Stomach (tissue), 19 donors: ENCODE measurements around the gene PGGT1B. TPM values are rescaled to one million over a fixed set of nuclear protein-coding genes. Genes with fewer than 3 reads are reported as not detected.

ENCODE experiments used
- DNase-seq, 2 donors: peaks; one replicate each; pipeline versions ENCODE4 v3.0.0 to v3.0.0-alpha.2; 2013 to 2019
- H3K27ac ChIP-seq, 5 donors: fragments of 200-600 bp in 4 of 5; sonication (generic) in 4 of 5; one replicate each; pipeline ENCODE4 v1.5.1; 2013 to 2019; ENCODE audit warnings: mild to moderate bottlenecking in 1 of 5, moderate library complexity in 1 of 5
- H3K27me3 ChIP-seq, 3 donors: fragments of 200-600 bp; sonication (generic); one replicate each; pipeline ENCODE4 v1.5.1; 2017 to 2019; ENCODE audit warnings: mixed run types in 1 of 3
- H3K36me3 ChIP-seq, 4 donors: fragments of 200-600 bp; sonication (generic); 1 replicate in 3 of 4; 2 replicates in 1 of 4; pipeline ENCODE4 v1.5.1; 2016 to 2019
- H3K4me1 ChIP-seq, 4 donors: fragments of 200-600 bp; sonication (generic); one replicate each; pipeline ENCODE4 v1.5.1; 2016 to 2019
- H3K4me3 ChIP-seq, 4 donors: fragments of 200-600 bp; sonication (generic) in 3 of 4; one replicate each; pipeline ENCODE4 v1.5.1; 2016 to 2019; ENCODE audit warnings: mild to moderate bottlenecking in 1 of 4
- H3K9me3 ChIP-seq, 4 donors: fragments of 200-600 bp; sonication (generic); one replicate each; pipeline ENCODE4 v1.5.1; 2016 to 2019
- EP300 ChIP-seq: sonication (generic); formaldehyde crosslinking; IDR thresholded peaks from one replicate; pipeline ENCODE4 v1.6.1; 2017; ENCODE audit warnings: antibody characterized with exemption
- POLR2A ChIP-seq, 4 donors: fragments of 450-650 bp; IDR thresholded peaks; one replicate each; pipeline ENCODE4 v1.6.1; 2016; ENCODE audit warnings: antibody characterized with exemption in 4 of 4, control low read depth in 2 of 4, mild to moderate bottlenecking in 1 of 4, moderate library complexity in 1 of 4
- POLR2AphosphoS5 ChIP-seq, 3 donors: sonication (generic); formaldehyde crosslinking; IDR thresholded peaks; one replicate each; pipeline ENCODE4 v1.6.1; 2016; ENCODE audit warnings: antibody characterized with exemption in 3 of 3
- WGBS, 5 donors: extraction: QIAGEN DNeasy Blood & Tissue Kit in 3 of 5; methylation state at CpG; one replicate each; pipeline versions ENCODE4 v1.1.5 to v1.1.7; 2013 to 2018; 5-methylcytosine and 5-hydroxymethylcytosine counted together
- intact Hi-C: fragments of 100-400 bp; cut with DNase I; formaldehyde crosslinking; loops from one replicate; pipeline ENCODE4 v1.15.1; 2023; ENCODE audit warnings: low total_unique reads
- long read RNA-seq, 10 donors: transcript quantifications; one replicate each; lab custom pipeline, GENCODE V29; 2026
- polyA plus RNA-seq, 3 donors: library from polyadenylated mRNA; stranded (reverse); fragments of 200-250 nt; gene quantifications; one replicate each; pipeline ENCODE4 v1.2.3, GENCODE V29; 2013
- total RNA-seq, 5 donors: library from RNA; depleted of rRNA; stranded (reverse); fragments of >200 nt; gene quantifications; one replicate each; pipeline versions ENCODE4 v1.1.0 to v1.2.3, GENCODE V29; 2014 to 2016
- TF ChIP-seq, protein P1 (sequence below), 7 experiments: fragments of 450-650 bp in 4 of 7; fragments of 200-600 bp in 3 of 7; sonication (generic) in 3 of 7; IDR thresholded peaks; one replicate each; pipeline ENCODE4 v1.5.1; 2016 to 2019; ENCODE audit warnings: antibody characterized with exemption in 7 of 7, control low read depth in 2 of 7, mild to moderate bottlenecking in 1 of 7
- donor health status: healthy with polysubstance abuse.
- donor health status: Bipolar disorder and iron deficiency.
- donor health status: healthy.

The PGGT1B gene
- 10 to 100 TPM in 2 of 5 donors, 1 to 10 TPM in 3; 2.9 to 62.5 (median 7.5) TPM for total RNA-seq
- 1 to 10 TPM; 2.4 to 5.0 (median 3.7) TPM for polyA plus RNA-seq
- long read RNA-seq, donor 1, full-length matches to known transcripts = 4 of 4 reads
- long read RNA-seq, donor 1, partial matches to known transcripts = 0 of 4 reads
- long read RNA-seq, donor 1, other reads (novel, unspliced or antisense) = 0 of 4 reads
- long read RNA-seq, donor 2, full-length matches to known transcripts = 4 of 4 reads
- long read RNA-seq, donor 2, partial matches to known transcripts = 0 of 4 reads
- long read RNA-seq, donor 2, other reads (novel, unspliced or antisense) = 0 of 4 reads
- long read RNA-seq, donor 3, full-length matches to known transcripts = 2 of 2 reads
- long read RNA-seq, donor 3, partial matches to known transcripts = 0 of 2 reads
- long read RNA-seq, donor 3, other reads (novel, unspliced or antisense) = 0 of 2 reads
- long read RNA-seq, donor 4 = 0 reads
- long read RNA-seq, donor 5, full-length matches to known transcripts = 10 of 10 reads
- long read RNA-seq, donor 5, partial matches to known transcripts = 0 of 10 reads
- long read RNA-seq, donor 5, other reads (novel, unspliced or antisense) = 0 of 10 reads
- long read RNA-seq, donor 6, full-length matches to known transcripts = 7 of 7 reads
- long read RNA-seq, donor 6, partial matches to known transcripts = 0 of 7 reads
- long read RNA-seq, donor 6, other reads (novel, unspliced or antisense) = 0 of 7 reads
- long read RNA-seq, donor 7, full-length matches to known transcripts = 6 of 18 reads
- long read RNA-seq, donor 7, partial matches to known transcripts = 12 of 18 reads
- long read RNA-seq, donor 7, other reads (novel, unspliced or antisense) = 0 of 18 reads
- long read RNA-seq, donor 8, full-length matches to known transcripts = 7 of 7 reads
- long read RNA-seq, donor 8, partial matches to known transcripts = 0 of 7 reads
- long read RNA-seq, donor 8, other reads (novel, unspliced or antisense) = 0 of 7 reads
- long read RNA-seq, donor 9, full-length matches to known transcripts = 4 of 4 reads
- long read RNA-seq, donor 9, partial matches to known transcripts = 0 of 4 reads
- long read RNA-seq, donor 9, other reads (novel, unspliced or antisense) = 0 of 4 reads
- long read RNA-seq, donor 10, full-length matches to known transcripts = 2 of 2 reads
- long read RNA-seq, donor 10, partial matches to known transcripts = 0 of 2 reads
- long read RNA-seq, donor 10, other reads (novel, unspliced or antisense) = 0 of 2 reads

DNA sequence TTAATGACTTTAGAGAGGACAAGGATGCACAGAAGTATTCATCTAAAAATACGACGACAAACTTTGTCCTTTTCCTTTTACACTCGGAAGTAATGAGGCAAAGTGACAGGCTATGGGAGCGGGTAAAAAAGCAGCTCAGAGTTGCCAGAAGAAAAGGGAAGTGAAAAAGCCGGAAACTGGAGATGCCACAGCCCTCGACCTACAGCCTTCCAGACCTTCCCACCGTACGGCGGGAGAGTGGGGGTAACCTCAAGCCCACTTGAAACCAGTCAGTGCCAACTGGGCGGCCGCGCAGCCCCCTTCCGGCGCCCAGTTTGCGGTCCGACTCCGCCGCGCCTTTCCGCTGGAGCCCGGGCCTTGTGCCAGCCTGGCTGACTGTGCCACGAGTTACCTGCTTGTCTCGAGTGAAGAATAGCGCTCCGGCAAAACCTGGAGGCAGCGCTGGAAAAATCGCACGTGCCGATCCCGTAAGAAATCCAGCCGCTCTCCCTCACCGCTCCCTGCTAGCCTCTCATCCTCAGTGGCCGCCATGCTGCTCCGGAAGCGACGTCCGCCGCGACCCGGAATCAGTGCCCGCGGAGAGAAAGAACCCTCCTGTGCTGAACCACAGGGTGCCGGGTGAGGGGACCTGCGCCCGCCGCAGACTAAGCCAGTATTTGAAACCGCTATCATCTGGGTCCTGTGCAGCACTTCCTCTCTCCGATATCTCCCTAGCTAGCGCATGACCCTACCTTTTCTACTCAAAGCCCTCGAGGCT, at the start of gene PGGT1B:
Gene PGGT1B (minus strand): TSS at position 557 of the 757 bp plus-strand sequence. CDS start 26 bp downstream, at position 531.
- 0 to 2% (median 0%) methylated on average over 50 of the region's 50 CpGs for WGBS, 5 donors
- intact Hi-C loops = no loop called here

DNA sequence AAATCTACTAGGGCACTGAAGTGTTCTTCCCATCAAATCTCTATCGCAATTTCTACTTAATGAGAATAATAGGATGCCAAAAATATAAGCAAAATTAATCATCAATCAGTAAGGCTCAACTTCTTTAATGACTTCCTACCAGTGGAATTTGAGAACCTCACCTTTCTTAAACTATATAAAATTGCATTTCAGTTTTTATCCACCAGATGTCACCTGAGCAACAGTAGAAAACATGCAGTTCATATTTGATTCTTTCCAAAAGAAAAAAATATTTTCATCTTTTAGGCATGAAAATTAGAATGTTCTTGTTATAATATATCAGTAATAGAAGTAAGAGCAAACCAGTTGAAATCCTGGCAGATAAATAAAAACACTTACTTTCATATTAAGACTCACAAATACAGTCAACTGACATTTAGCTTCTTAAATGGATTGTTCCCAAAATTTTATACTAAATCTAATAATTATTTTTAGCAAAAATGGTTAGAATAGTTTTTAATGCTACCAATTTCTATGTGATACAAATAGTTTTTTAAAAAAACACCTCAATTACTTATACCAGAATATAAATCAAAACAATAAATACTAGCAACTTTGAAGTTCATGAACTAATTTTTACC, 47.2 kb upstream of the PGGT1B start:
- TF ChIP-seq, protein P1, sequence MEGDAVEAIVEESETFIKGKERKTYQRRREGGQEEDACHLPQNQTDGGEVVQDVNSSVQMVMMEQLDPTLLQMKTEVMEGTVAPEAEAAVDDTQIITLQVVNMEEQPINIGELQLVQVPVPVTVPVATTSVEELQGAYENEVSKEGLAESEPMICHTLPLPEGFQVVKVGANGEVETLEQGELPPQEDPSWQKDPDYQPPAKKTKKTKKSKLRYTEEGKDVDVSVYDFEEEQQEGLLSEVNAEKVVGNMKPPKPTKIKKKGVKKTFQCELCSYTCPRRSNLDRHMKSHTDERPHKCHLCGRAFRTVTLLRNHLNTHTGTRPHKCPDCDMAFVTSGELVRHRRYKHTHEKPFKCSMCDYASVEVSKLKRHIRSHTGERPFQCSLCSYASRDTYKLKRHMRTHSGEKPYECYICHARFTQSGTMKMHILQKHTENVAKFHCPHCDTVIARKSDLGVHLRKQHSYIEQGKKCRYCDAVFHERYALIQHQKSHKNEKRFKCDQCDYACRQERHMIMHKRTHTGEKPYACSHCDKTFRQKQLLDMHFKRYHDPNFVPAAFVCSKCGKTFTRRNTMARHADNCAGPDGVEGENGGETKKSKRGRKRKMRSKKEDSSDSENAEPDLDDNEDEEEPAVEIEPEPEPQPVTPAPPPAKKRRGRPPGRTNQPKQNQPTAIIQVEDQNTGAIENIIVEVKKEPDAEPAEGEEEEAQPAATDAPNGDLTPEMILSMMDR (IDR thresholded peaks at IDR 0.05) = peak in 5 of 7 experiments; percentile 38 to 69 (median 66)
- TF ChIP-seq POLR2AphosphoS5 (IDR thresholded peaks at IDR 0.05) = no peak
- whole genome bisulfite sequencing, 5 donors = 6 to 12% (median 10%) methylated on average over 1 of the region's 1 CpG
- H3K27me3 ChIP-seq = no peaks in the 10 kb centered on the region
- no peaks in the 10 kb centered on the region for H3K36me3 ChIP-seq
- no peaks in the 10 kb centered on the region for H3K9me3 ChIP-seq
- no peak overlapping the region for H3K27ac ChIP-seq
- peak in 1 of 2 donors; percentile 63 for DNase-seq
- no peaks in the 10 kb centered on the region for H3K4me1 ChIP-seq
- no peak overlapping the region for H3K4me3 ChIP-seq
- intact Hi-C loops = loop anchor here (5.0 kb wide), 1 partner anchor 277 kb away; no protein-coding TSS in a partner anchor

More for the DNA sequence above, at the start of gene PGGT1B:
- Histone ChIP-seq H3K4me3 (peak within 1 kb of the TSS; percentile 77 to 96 (median 89)), H3K36me3 (peaks cover 0 to 18% (median 13%) of the 10 kb centered on the region in 4 donors), H3K4me1 (peaks cover 11 to 51% (median 34%) of the 10 kb centered on the region in 4 donors), H3K27me3 (no peaks in the 10 kb centered on the region), H3K9me3 (no peaks in the 10 kb centered on the region), H3K27ac (peak within 1 kb of the TSS; percentile 85 to 93 (median 91))
- DNase-seq = peak; percentile 77 to 92
- no peak for TF ChIP-seq EP300
- TF ChIP-seq, protein P1 (IDR thresholded peaks at IDR 0.05) = no peak
- TF ChIP-seq POLR2AphosphoS5 (IDR thresholded peaks at IDR 0.05) = peak in 1 of 3 donors; percentile 76
- no peak for TF ChIP-seq POLR2A (IDR thresholded peaks at IDR 0.05)

DNA sequence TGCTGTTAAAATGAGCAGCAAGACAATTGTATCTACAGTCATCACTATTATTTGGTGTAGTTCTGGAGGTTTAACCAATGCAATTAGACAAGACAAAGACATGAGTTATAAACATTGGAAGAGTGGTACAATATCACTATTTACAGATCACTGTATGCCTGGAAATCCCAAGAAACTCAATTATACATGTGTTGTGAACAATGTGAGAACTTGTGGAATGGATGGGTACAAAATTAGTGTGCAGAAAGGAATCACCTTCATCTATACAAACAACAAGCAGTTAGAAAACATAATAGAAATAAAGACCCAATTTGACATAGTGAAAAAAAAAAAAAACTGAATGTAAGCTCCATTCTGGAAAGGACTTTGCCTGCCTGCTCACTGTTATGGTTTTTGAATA, 46.1 kb upstream of the PGGT1B start:
- Histone ChIP-seq H3K4me1 (no peaks in the 10 kb centered on the region), H3K9me3 (no peaks in the 10 kb centered on the region), H3K36me3 (no peaks in the 10 kb centered on the region), H3K27ac (no peak overlapping the region), H3K4me3 (no peak overlapping the region), H3K27me3 (no peaks in the 10 kb centered on the region)
- intact Hi-C loops = no loop called here
- TF ChIP-seq POLR2A (IDR thresholded peaks at IDR 0.05) = no peak
- TF ChIP-seq EP300 = no peak
- TF ChIP-seq, protein P1 (IDR thresholded peaks at IDR 0.05) = no peak
- no peak for TF ChIP-seq POLR2AphosphoS5 (IDR thresholded peaks at IDR 0.05)
- no peak for DNase-seq
